IMR-90 (cell line): ENCODE data around the gene KLK5. TPM values are rescaled to one million over a fixed set of nuclear protein-coding genes. Genes with fewer than 3 reads are reported as not detected.

Experiments used
- ATAC-seq: fragments of 200-7000 bp; cut with Tn5 transposase; 2 replicates; pipeline ENCODE4 v1.9.1; 2020; ENCODE audit warnings: low read depth, mild to moderate bottlenecking, moderate library complexity
- BruUV-seq: library from RNA; stranded (reverse); fragments of 400-500 nt; replicated peaks from 2 replicates; lab custom pipeline; 2021; lab: Mats Ljungman, UMichigan
- CTCF ChIA-PET: fragments of 300-600 bp; formaldehyde crosslinking; extraction: SDS; loops from one replicate; lab custom pipeline; 2021; ENCODE audit warnings: antibody characterized with exemption; lab: Yijun Ruan, JAX
- POLR2A ChIA-PET: fragments of 300-600 bp; sonication (Branson Sonifier 250); formaldehyde crosslinking; loops from one replicate; lab custom pipeline; 2022; ENCODE audit warnings: antibody characterized with exemption; ENCODE audit not compliant: unreplicated experiment; lab: Charles Lee
- DNase-seq: peaks from one replicate; pipeline ENCODE4 v3.0.0; 2013
- H2AFZ ChIP-seq: replicated peaks from 2 replicates; pipeline ENCODE3; 2013; ENCODE audit warnings: low read length, mild to moderate bottlenecking; ENCODE audit not compliant: poor library complexity
- H2AK5ac ChIP-seq: 2 replicates; pipeline ENCODE4 v1.6.1; 2013; ENCODE audit warnings: low read depth, low read length, inconsistent platforms
- H2AK9ac ChIP-seq: replicated peaks from 2 replicates; pipeline ENCODE3; 2013; ENCODE audit warnings: mild to moderate bottlenecking, low read depth, low read length, moderate library complexity; ENCODE audit not compliant: poor library complexity
- H2BK120ac ChIP-seq: 2 replicates; pipeline ENCODE4 v1.6.1; 2013; ENCODE audit warnings: low read depth, low read length, inconsistent platforms
- H2BK15ac ChIP-seq: 3 replicates; pipeline ENCODE4 v1.6.1; 2013; ENCODE audit warnings: low read depth, low read length, inconsistent platforms
- H2BK20ac ChIP-seq: 2 replicates; pipeline ENCODE4 v1.6.1; 2013; ENCODE audit warnings: low read depth, mild to moderate bottlenecking, inconsistent platforms, low read length, moderate library complexity
- H2BK5ac ChIP-seq: 2 replicates; pipeline ENCODE4 v1.6.1; 2013; ENCODE audit warnings: mild to moderate bottlenecking, low read depth, low read length, inconsistent platforms; ENCODE audit not compliant: poor library complexity, severe bottlenecking
- H3K14ac ChIP-seq: replicated peaks from 2 replicates; pipeline ENCODE4 v1.6.1; 2013; ENCODE audit warnings: low read depth, low read length, inconsistent platforms
- H3K18ac ChIP-seq: 2 replicates; pipeline ENCODE4 v1.6.1; 2013; ENCODE audit warnings: low read depth, low read length, control low read depth
- H3K23ac ChIP-seq: 2 replicates; pipeline ENCODE4 v1.6.1; 2013; ENCODE audit warnings: low read depth, low read length, inconsistent platforms
- H3K27ac ChIP-seq: 2 replicates; pipeline ENCODE4 v1.5.1; 2013; ENCODE audit warnings: mild to moderate bottlenecking, control low read depth, low read length; ENCODE audit not compliant: insufficient read depth
- H3K27me3 ChIP-seq: 2 replicates; pipeline ENCODE4 v1.6.1; 2013; ENCODE audit warnings: low read length; ENCODE audit not compliant: control insufficient read depth, insufficient read depth
- H3K36me3 ChIP-seq: 2 replicates; pipeline ENCODE4 v1.6.1; 2013; ENCODE audit warnings: low read length, mixed read lengths; ENCODE audit not compliant: control insufficient read depth, insufficient read depth
- H3K4ac ChIP-seq: 2 replicates; pipeline ENCODE4 v1.6.1; 2013; ENCODE audit warnings: low read depth, low read length, inconsistent platforms
- H3K4me1 ChIP-seq: 2 replicates; pipeline ENCODE4 v1.6.1; 2013; ENCODE audit warnings: low read length, mixed read lengths; ENCODE audit not compliant: control insufficient read depth, insufficient read depth
- H3K4me2 ChIP-seq: 2 replicates; pipeline ENCODE4 v1.6.1; 2013; ENCODE audit warnings: low read depth, mild to moderate bottlenecking, control low read depth, low read length, moderate library complexity
- H3K4me3 ChIP-seq: 2 replicates; pipeline ENCODE4 v1.5.1; 2013; ENCODE audit warnings: low read depth, mild to moderate bottlenecking, control low read depth, low read length, moderate library complexity; ENCODE audit not compliant: insufficient read depth
- H3K56ac ChIP-seq: 2 replicates; pipeline ENCODE4 v1.6.1; 2013; ENCODE audit warnings: low read length, inconsistent platforms; ENCODE audit not compliant: insufficient read depth; ENCODE audit errors: extremely low read depth
- H3K79me1 ChIP-seq, 2 experiments: 2 replicates each; pipeline ENCODE4 v1.6.1; 2013; ENCODE audit warnings: low read length in 2 of 2, inconsistent platforms in 1 of 2, low read depth in 1 of 2
- H3K9ac ChIP-seq: 2 replicates; pipeline ENCODE4 v1.6.1; 2013; ENCODE audit warnings: low read depth, low read length, control low read depth
- H3K9me1 ChIP-seq: 2 replicates; pipeline ENCODE4 v1.6.1; 2013; ENCODE audit warnings: low read length, inconsistent platforms; ENCODE audit not compliant: insufficient read depth
- H3K9me3 ChIP-seq: 2 replicates; pipeline ENCODE4 v1.6.1; 2013; ENCODE audit warnings: low read length; ENCODE audit not compliant: control insufficient read depth, insufficient read depth
- H4K20me1 ChIP-seq: 2 replicates; pipeline ENCODE4 v1.6.1; 2013; ENCODE audit warnings: low read length, inconsistent platforms; ENCODE audit not compliant: insufficient read depth
- H4K5ac ChIP-seq: 2 replicates; pipeline ENCODE4 v1.6.1; 2013; ENCODE audit warnings: mild to moderate bottlenecking, low read depth, low read length, control low read depth
- H4K8ac ChIP-seq, 2 experiments: 2 replicates each; pipeline ENCODE4 v1.6.1; 2013; ENCODE audit warnings: low read depth in 2 of 2, low read length in 2 of 2, control low read depth in 1 of 2, inconsistent platforms in 1 of 2
- H4K91ac ChIP-seq: 2 replicates; pipeline ENCODE4 v1.6.1; 2013; ENCODE audit warnings: low read depth, low read length, inconsistent platforms; ENCODE audit not compliant: insufficient read depth
- BHLHE40 ChIP-seq: fragments of 150-350 bp; IDR thresholded peaks from 2 replicates; pipeline ENCODE4 v1.6.1; 2016; ENCODE audit warnings: mild to moderate bottlenecking, low read depth, low read length
- CEBPB ChIP-seq: IDR thresholded peaks from 2 replicates; pipeline ENCODE4 v1.6.1; 2012; ENCODE audit warnings: low read depth, low read length, improper control_type of control experiment
- CHD1 ChIP-seq: IDR thresholded peaks from 2 replicates; pipeline ENCODE4 v1.6.1; 2012; ENCODE audit warnings: low read depth, low read length, improper control_type of control experiment
- FOS ChIP-seq: fragments of 150-350 bp; IDR thresholded peaks from 2 replicates; pipeline ENCODE4 v1.6.1; 2016; ENCODE audit warnings: low read depth, low read length
- MAFK ChIP-seq: IDR thresholded peaks from 2 replicates; pipeline ENCODE4 v1.6.1; 2012; ENCODE audit warnings: low read depth, low read length, improper control_type of control experiment
- MAZ ChIP-seq: IDR thresholded peaks from 2 replicates; pipeline ENCODE4 v1.6.1; 2012; ENCODE audit warnings: low read depth, mild to moderate bottlenecking, low read length, improper control_type of control experiment, moderate library complexity, borderline replicate concordance
- MXI1 ChIP-seq: IDR thresholded peaks from 2 replicates; pipeline ENCODE4 v1.6.1; 2012; ENCODE audit warnings: low read depth, mild to moderate bottlenecking, low read length, moderate library complexity, borderline replicate concordance
- NFE2L2 ChIP-seq: fragments of 150-350 bp; IDR thresholded peaks from 2 replicates; pipeline ENCODE4 v1.6.1; 2016; ENCODE audit warnings: low read depth, mild to moderate bottlenecking, low read length
- POLR2A ChIP-seq: IDR thresholded peaks from 2 replicates; pipeline ENCODE4 v1.6.1; 2012; ENCODE audit warnings: mild to moderate bottlenecking, low read depth, low read length
- RAD21 ChIP-seq: IDR thresholded peaks from 2 replicates; pipeline ENCODE4 v1.6.1; 2012; ENCODE audit warnings: low read length, improper control_type of control experiment
- RCOR1 ChIP-seq: IDR thresholded peaks from 2 replicates; pipeline ENCODE4 v1.6.1; 2012; ENCODE audit warnings: mild to moderate bottlenecking, low read length, improper control_type of control experiment; ENCODE audit not compliant: insufficient replicate concordance
- RFX5 ChIP-seq: IDR thresholded peaks from 2 replicates; pipeline ENCODE4 v1.8.0; 2012; ENCODE audit warnings: low read depth, mild to moderate bottlenecking, low read length, moderate library complexity
- SMC3 ChIP-seq: fragments of 150-350 bp; IDR thresholded peaks from 2 replicates; pipeline ENCODE4 v1.6.1; 2016; ENCODE audit warnings: low read depth, mild to moderate bottlenecking, antibody characterized with exemption, low read length, moderate library complexity
- WGBS, 2 experiments: methylation state at CpG; one replicate each; pipeline versions ENCODE4 v1.1.5 to v1.1.7; 2013; ENCODE audit warnings: missing lambda C conversion rate in 2 of 2; ENCODE audit not compliant: insufficient read length in 1 of 2; ENCODE audit errors: extremely low coverage in 2 of 2; 5-methylcytosine and 5-hydroxymethylcytosine counted together
- dilution Hi-C: fragments of 300-500 bp; cut with HindIII; formaldehyde crosslinking; loops from one replicate; pipeline ENCODE4 v1.14.3; 2018; ENCODE audit warnings: low sequenced_read_pairs; ENCODE audit not compliant: unreplicated experiment
- in situ Hi-C: fragments of 300-500 bp; cut with MboI; formaldehyde crosslinking; loops from 3 replicates; pipeline ENCODE4 v1.14.3; 2019; ENCODE audit warnings: low sequenced_read_pairs, inconsistent platforms, mixed read lengths
- intact Hi-C: fragments of 100-400 bp; cut with micrococcal nuclease; formaldehyde crosslinking; loops from 2 replicates; pipeline ENCODE4 v1.10.0; 2022
- polyA plus RNA-seq, 3 experiments: library from polyadenylated mRNA; depleted of rRNA; stranded (reverse); fragments of >200 nt; gene quantifications; 2 replicates each; pipeline ENCODE4 v1.2.3, GENCODE V29; 2012; ENCODE audit warnings: low replicate concordance in 1 of 3
- total RNA-seq: library from RNA; depleted of rRNA; stranded (reverse); fragments of >200 nt; gene quantifications from 2 replicates; pipeline ENCODE4 v1.2.3, GENCODE V29; 2012
- TF ChIP-seq, protein P1 (sequence below): fragments of 150-350 bp; IDR thresholded peaks from 2 replicates; pipeline ENCODE4 v1.6.1; 2016; ENCODE audit warnings: low read depth, mild to moderate bottlenecking, low read length, moderate library complexity, borderline replicate concordance
- TF ChIP-seq, protein P2 (sequence below): conservative IDR thresholded peaks from 2 replicates; pipeline ENCODE4 v1.5.1; 2012; ENCODE audit warnings: mild to moderate bottlenecking, low read depth, low read length, improper control_type of control experiment
- TF ChIP-seq, protein P3 (sequence below): fragments of 150-350 bp; IDR thresholded peaks from 2 replicates; pipeline ENCODE4 v1.6.1; 2017; ENCODE audit warnings: mild to moderate bottlenecking, antibody characterized with exemption, low read length, low read depth

KLK5 gene
- total and polyA plus RNA-seq, 2 of the 4 experiments (the other 2 are of a cell fraction): not detected

DNA sequence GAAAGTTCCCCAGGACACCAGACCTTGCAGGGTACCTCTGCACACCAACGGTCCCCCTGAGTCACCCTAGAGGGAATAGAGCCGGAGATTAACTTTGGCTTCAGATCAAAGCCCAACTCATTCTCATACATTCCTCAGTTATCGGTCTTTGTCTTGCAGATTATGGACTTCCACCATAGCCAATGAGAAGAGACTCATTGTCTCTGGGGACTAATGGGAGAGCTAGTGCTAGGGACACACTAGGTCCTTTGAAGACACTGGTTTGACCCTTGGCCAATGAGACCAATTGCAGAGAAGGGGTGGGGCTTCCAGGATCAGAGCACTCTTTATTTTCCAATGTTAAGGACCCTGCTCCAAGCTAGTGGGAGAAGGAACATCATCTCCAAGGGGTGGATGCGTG is 24.8 kb upstream of the KLK5 start:
- DNase-seq (no peak), ATAC-seq (no peak)
- H4K20me1 ChIP-seq: no peaks in the 10 kb centered on the region
- dilution Hi-C loops: no loop called here
- H2AFZ ChIP-seq: no peak overlapping the region
- no peak overlapping the region for H2BK5ac ChIP-seq
- H4K5ac ChIP-seq: no peak overlapping the region
- no peak overlapping the region for H3K23ac ChIP-seq
- H3K79me1 ChIP-seq: no peaks in the 10 kb centered on the region
- H3K4me2 ChIP-seq: no peak overlapping the region
- no peak overlapping the region for H2BK20ac ChIP-seq
- BruUV-seq: no TSS peak
- H3K14ac ChIP-seq: no peak overlapping the region
- H3K56ac ChIP-seq: no peak overlapping the region
- H3K4me3 ChIP-seq: no peak overlapping the region
- CTCF ChIA-PET: no interaction called here
- no peaks in the 10 kb centered on the region for H3K36me3 ChIP-seq
- in situ Hi-C loops: no loop called here
- no peak overlapping the region for H4K8ac ChIP-seq
- H2BK120ac ChIP-seq: no peak overlapping the region
- H3K9ac ChIP-seq: no peak overlapping the region
- H4K91ac ChIP-seq: no peak overlapping the region
- WGBS, 2 experiments: 50% methylated on average over 1 of the region's 4 CpGs; no CpG with 5 or more reads in 1 of the 2 experiments
- POLR2A ChIA-PET: no interaction called here
- no peak overlapping the region for H3K27ac ChIP-seq
- no peak overlapping the region for H2AK5ac ChIP-seq
- H3K4me1 ChIP-seq: no peaks in the 10 kb centered on the region
- H2BK15ac ChIP-seq: no peak overlapping the region
- no peak overlapping the region for H3K18ac ChIP-seq
- H2AK9ac ChIP-seq: no peak overlapping the region
- no peak overlapping the region for H3K4ac ChIP-seq
- H3K9me3 ChIP-seq: no peaks in the 10 kb centered on the region
- no peaks in the 10 kb centered on the region for H3K27me3 ChIP-seq
- H3K9me1 ChIP-seq: no peaks in the 10 kb centered on the region
- intact Hi-C loops: no loop called here
- TF ChIP-seq CHD1 (no peak), NFE2L2 (no peak), RAD21 (no peak), RFX5 (no peak), CEBPB (no peak), MXI1 (no peak), SMC3 (no peak), MAFK (no peak), BHLHE40 (no peak), RCOR1 (no peak), FOS (no peak), MAZ (no peak), POLR2A (no peak)
- TF ChIP-seq, protein P1, sequence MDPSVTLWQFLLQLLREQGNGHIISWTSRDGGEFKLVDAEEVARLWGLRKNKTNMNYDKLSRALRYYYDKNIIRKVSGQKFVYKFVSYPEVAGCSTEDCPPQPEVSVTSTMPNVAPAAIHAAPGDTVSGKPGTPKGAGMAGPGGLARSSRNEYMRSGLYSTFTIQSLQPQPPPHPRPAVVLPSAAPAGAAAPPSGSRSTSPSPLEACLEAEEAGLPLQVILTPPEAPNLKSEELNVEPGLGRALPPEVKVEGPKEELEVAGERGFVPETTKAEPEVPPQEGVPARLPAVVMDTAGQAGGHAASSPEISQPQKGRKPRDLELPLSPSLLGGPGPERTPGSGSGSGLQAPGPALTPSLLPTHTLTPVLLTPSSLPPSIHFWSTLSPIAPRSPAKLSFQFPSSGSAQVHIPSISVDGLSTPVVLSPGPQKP: no peak
- TF ChIP-seq, protein P2, sequence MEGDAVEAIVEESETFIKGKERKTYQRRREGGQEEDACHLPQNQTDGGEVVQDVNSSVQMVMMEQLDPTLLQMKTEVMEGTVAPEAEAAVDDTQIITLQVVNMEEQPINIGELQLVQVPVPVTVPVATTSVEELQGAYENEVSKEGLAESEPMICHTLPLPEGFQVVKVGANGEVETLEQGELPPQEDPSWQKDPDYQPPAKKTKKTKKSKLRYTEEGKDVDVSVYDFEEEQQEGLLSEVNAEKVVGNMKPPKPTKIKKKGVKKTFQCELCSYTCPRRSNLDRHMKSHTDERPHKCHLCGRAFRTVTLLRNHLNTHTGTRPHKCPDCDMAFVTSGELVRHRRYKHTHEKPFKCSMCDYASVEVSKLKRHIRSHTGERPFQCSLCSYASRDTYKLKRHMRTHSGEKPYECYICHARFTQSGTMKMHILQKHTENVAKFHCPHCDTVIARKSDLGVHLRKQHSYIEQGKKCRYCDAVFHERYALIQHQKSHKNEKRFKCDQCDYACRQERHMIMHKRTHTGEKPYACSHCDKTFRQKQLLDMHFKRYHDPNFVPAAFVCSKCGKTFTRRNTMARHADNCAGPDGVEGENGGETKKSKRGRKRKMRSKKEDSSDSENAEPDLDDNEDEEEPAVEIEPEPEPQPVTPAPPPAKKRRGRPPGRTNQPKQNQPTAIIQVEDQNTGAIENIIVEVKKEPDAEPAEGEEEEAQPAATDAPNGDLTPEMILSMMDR: no peak
- TF ChIP-seq, protein P3, sequence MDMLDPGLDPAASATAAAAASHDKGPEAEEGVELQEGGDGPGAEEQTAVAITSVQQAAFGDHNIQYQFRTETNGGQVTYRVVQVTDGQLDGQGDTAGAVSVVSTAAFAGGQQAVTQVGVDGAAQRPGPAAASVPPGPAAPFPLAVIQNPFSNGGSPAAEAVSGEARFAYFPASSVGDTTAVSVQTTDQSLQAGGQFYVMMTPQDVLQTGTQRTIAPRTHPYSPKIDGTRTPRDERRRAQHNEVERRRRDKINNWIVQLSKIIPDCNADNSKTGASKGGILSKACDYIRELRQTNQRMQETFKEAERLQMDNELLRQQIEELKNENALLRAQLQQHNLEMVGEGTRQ: no peak
